H1 (cell line): ENCODE data around the gene SFXN4. TPM values are rescaled to one million over a fixed set of nuclear protein-coding genes. Genes with fewer than 3 reads are reported as not detected.
A peak's percentile ranks its signal among the peaks of the same experiment; 100 is the strongest.
"Not testable (repeated sequence)": the region's sequence is repeated elsewhere in the genome, so short reads cannot be mapped to it uniquely, and the experiment has no call there.

Experiments used
- CTCF ChIA-PET: fragments of 300-600 bp; sonication (Branson Sonifier 250); formaldehyde crosslinking; loops from one replicate; lab custom pipeline; 2021; ENCODE audit not compliant: partially characterized antibody; lab: Charles Lee
- POLR2A ChIA-PET: fragments of 300-600 bp; sonication (Branson Sonifier 250); formaldehyde crosslinking; loops from one replicate; lab custom pipeline; 2021; ENCODE audit warnings: inconsistent platforms; ENCODE audit not compliant: partially characterized antibody; lab: Charles Lee
- DNase-seq, 2 experiments: peaks; one replicate each; pipeline versions ENCODE4 v3.0.0 to v3.0.0-alpha.2; 2010 to 2022; ENCODE audit warnings: low spot score in 2 of 2, low read depth in 1 of 2, mixed read lengths in 1 of 2
- FAIRE-seq: peaks from 2 replicates; lab custom pipeline; 2011; peaks lifted over from hg19 to GRCh38; lab: Jason Lieb, UNC
- H2AFZ ChIP-seq: 2 replicates; pipeline ENCODE4 v1.8.1; 2012; ENCODE audit warnings: low read length, inconsistent platforms
- H2AK5ac ChIP-seq: 2 replicates; pipeline ENCODE4 v1.6.1; 2013; ENCODE audit warnings: low read depth, low read length
- H2BK120ac ChIP-seq: replicated peaks from 2 replicates; pipeline ENCODE3; 2013; ENCODE audit warnings: low read depth, low read length, inconsistent platforms
- H2BK12ac ChIP-seq: 2 replicates; pipeline ENCODE4 v1.6.1; 2013; ENCODE audit warnings: low read depth, low read length
- H2BK15ac ChIP-seq: 2 replicates; pipeline ENCODE4 v1.6.1; 2013; ENCODE audit warnings: low read length
- H2BK20ac ChIP-seq: 2 replicates; pipeline ENCODE4 v1.6.1; 2013; ENCODE audit warnings: low read length
- H2BK5ac ChIP-seq: 2 replicates; pipeline ENCODE4 v1.6.1; 2013; ENCODE audit warnings: low read depth, low read length
- H3K14ac ChIP-seq: 2 replicates; pipeline ENCODE4 v1.6.1; 2013; ENCODE audit warnings: inconsistent platforms; ENCODE audit not compliant: insufficient read length
- H3K18ac ChIP-seq: 2 replicates; pipeline ENCODE4 v1.6.1; 2013; ENCODE audit warnings: low read length; ENCODE audit errors: extremely low read depth
- H3K23ac ChIP-seq: 2 replicates; pipeline ENCODE4 v1.6.1; 2013; ENCODE audit warnings: inconsistent platforms; ENCODE audit not compliant: insufficient read length
- H3K23me2 ChIP-seq: 2 replicates; pipeline ENCODE4 v1.6.1; 2013; ENCODE audit warnings: low read depth, low read length
- H3K27ac ChIP-seq: 2 replicates; pipeline ENCODE4 v1.6.1; 2011; ENCODE audit warnings: low read depth, low read length, inconsistent platforms
- H3K27me3 ChIP-seq, 4 experiments: replicated peaks in 1 of 4; 1 replicate in 1 of 4; 2 replicates in 3 of 4; pipeline versions ENCODE4 v1.6.1 to v1.8.1; 2011 to 2013; ENCODE audit warnings: low read length in 3 of 4, mild to moderate bottlenecking in 3 of 4, inconsistent platforms in 2 of 4, mixed read lengths in 2 of 4, moderate library complexity in 1 of 4; ENCODE audit not compliant: control insufficient read depth in 3 of 4, insufficient read depth in 3 of 4; ENCODE audit errors: extremely low read depth in 1 of 4
- H3K36me3 ChIP-seq, 4 experiments: 2 replicates each; pipeline versions ENCODE4 v1.6.1 to v1.8.1; 2011 to 2013; ENCODE audit warnings: mild to moderate bottlenecking in 4 of 4, low read length in 3 of 4, moderate library complexity in 2 of 4, control low read depth in 1 of 4, inconsistent platforms in 1 of 4; ENCODE audit not compliant: insufficient read depth in 4 of 4, control insufficient read depth in 2 of 4
- H3K4ac ChIP-seq: replicated peaks from 2 replicates; pipeline ENCODE3; 2013; ENCODE audit warnings: low read length, low read depth, mixed read lengths, inconsistent platforms; ENCODE audit not compliant: insufficient read length
- H3K4me1 ChIP-seq, 4 experiments: replicated peaks in 1 of 4; 1 replicate in 1 of 4; 2 replicates in 3 of 4; pipeline versions ENCODE4 v1.6.1 to v1.8.1; 2011 to 2013; ENCODE audit warnings: low read length in 3 of 4, inconsistent platforms in 2 of 4, mixed read lengths in 1 of 4; ENCODE audit not compliant: insufficient read depth in 4 of 4, control insufficient read depth in 3 of 4
- H3K4me2 ChIP-seq, 2 experiments: 2 replicates each; pipeline versions ENCODE4 v1.6.1 to v1.8.1; 2011 to 2013; ENCODE audit warnings: low read depth in 2 of 2, low read length in 2 of 2, control low read depth in 1 of 2, inconsistent platforms in 1 of 2, mild to moderate bottlenecking in 1 of 2; ENCODE audit not compliant: insufficient read depth in 1 of 2
- H3K4me3 ChIP-seq, 4 experiments: fragments of 200-600, 300-600 bp in 1 of 4; sonication (generic), shearing (Covaris generic), sonication (Bioruptor Twin) in 1 of 4; 2 replicates each; pipeline versions ENCODE4 v1.5.1 to v1.8.1; 2011 to 2016; ENCODE audit warnings: low read length in 4 of 4, low read depth in 3 of 4, control low read depth in 2 of 4, inconsistent platforms in 2 of 4, mild to moderate bottlenecking in 2 of 4, mixed read lengths in 1 of 4, moderate library complexity in 1 of 4; ENCODE audit not compliant: insufficient read depth in 2 of 4; ENCODE audit errors: extremely low read depth in 1 of 4
- H3K56ac ChIP-seq: replicated peaks from 2 replicates; pipeline ENCODE3; 2013; ENCODE audit warnings: low read depth, mild to moderate bottlenecking, mixed read lengths, low read length, inconsistent platforms; ENCODE audit not compliant: insufficient read length
- H3K79me1 ChIP-seq: 2 replicates; pipeline ENCODE4 v1.6.1; 2013; ENCODE audit warnings: low read depth, low read length, control low read depth
- H3K79me2 ChIP-seq, 2 experiments: 2 replicates each; pipeline versions ENCODE4 v1.6.1 to v1.8.1; 2012 to 2013; ENCODE audit warnings: low read length in 2 of 2, mild to moderate bottlenecking in 2 of 2, inconsistent platforms in 1 of 2; ENCODE audit not compliant: insufficient read depth in 2 of 2, control insufficient read depth in 1 of 2
- H3K9ac ChIP-seq, 4 experiments: replicated peaks in 1 of 4; 1 replicate in 1 of 4; 2 replicates in 3 of 4; pipeline versions ENCODE4 v1.6.1 to v1.8.1; 2011 to 2013; ENCODE audit warnings: low read depth in 3 of 4, low read length in 3 of 4, control low read depth in 2 of 4, mild to moderate bottlenecking in 2 of 4, moderate library complexity in 2 of 4, inconsistent platforms in 1 of 4; ENCODE audit errors: extremely low read depth in 1 of 4
- H3K9me3 ChIP-seq, 2 experiments: 2 replicates each; pipeline versions ENCODE4 v1.6.1 to v1.8.1; 2012 to 2013; ENCODE audit warnings: mild to moderate bottlenecking in 2 of 2, moderate library complexity in 2 of 2, control low read depth in 1 of 2, inconsistent platforms in 1 of 2, low read depth in 1 of 2, low read length in 1 of 2, mixed read lengths in 1 of 2; ENCODE audit not compliant: insufficient read depth in 2 of 2
- H4K20me1 ChIP-seq, 2 experiments: replicated peaks in 1 of 2; 2 replicates each; pipeline versions ENCODE3 to v1.8.1; 2011 to 2013; ENCODE audit warnings: inconsistent platforms in 2 of 2, low read length in 2 of 2, mild to moderate bottlenecking in 1 of 2; ENCODE audit not compliant: insufficient read depth in 2 of 2, control insufficient read depth in 1 of 2
- H4K5ac ChIP-seq: 2 replicates; pipeline ENCODE4 v1.6.1; 2013; ENCODE audit warnings: low read length, low read depth, mixed read lengths, inconsistent platforms; ENCODE audit not compliant: insufficient read length
- H4K8ac ChIP-seq: 2 replicates; pipeline ENCODE4 v1.8.0; 2013; ENCODE audit warnings: mild to moderate bottlenecking, moderate library complexity, low read length, inconsistent platforms; ENCODE audit not compliant: insufficient read depth; ENCODE audit errors: extremely low read depth
- H4K91ac ChIP-seq: replicated peaks from 2 replicates; pipeline ENCODE3; 2013; ENCODE audit warnings: low read length, mixed read lengths, inconsistent platforms; ENCODE audit not compliant: insufficient read length
- CTCF ChIP-seq, 3 experiments: IDR thresholded peaks; 1 replicate in 2 of 3; 2 replicates in 1 of 3; pipeline versions ENCODE4 v1.5.1 to v1.6.1; 2011; ENCODE audit warnings: low read length in 3 of 3, mild to moderate bottlenecking in 3 of 3, inconsistent platforms in 2 of 3, low read depth in 1 of 3, moderate library complexity in 1 of 3; ENCODE audit not compliant: insufficient read depth in 1 of 3; ENCODE audit errors: control extremely low read depth in 1 of 3
- RAD21 ChIP-seq, 2 experiments: IDR thresholded peaks in 1 of 2; conservative IDR thresholded peaks in 1 of 2; 2 replicates each; pipeline ENCODE4 v1.6.1; 2011; ENCODE audit warnings: low read depth in 2 of 2, low read length in 2 of 2, improper control_type of control experiment in 1 of 2, inconsistent platforms in 1 of 2, mild to moderate bottlenecking in 1 of 2, moderate library complexity in 1 of 2
- WGBS, 2 experiments: shearing (Covaris generic) in 1 of 2; methylation state at CpG; one replicate each; pipeline versions ENCODE4 v1.1.6 to v1.1.7; 2013 to 2015; ENCODE audit warnings: low lambda C conversion rate in 2 of 2, mixed read lengths in 2 of 2, inconsistent platforms in 1 of 2, low coverage in 1 of 2, missing lambda C conversion rate in 1 of 2; ENCODE audit not compliant: insufficient replicate concordance in 2 of 2, insufficient coverage in 1 of 2, insufficient read length in 1 of 2; ENCODE audit errors: extremely low coverage in 1 of 2, missing lambda C conversion rate in 1 of 2; 5-methylcytosine and 5-hydroxymethylcytosine counted together
- polyA plus RNA-seq, 7 experiments: library from polyadenylated mRNA; depleted of rRNA in 3 of 7; stranded (reverse) in 5 of 7; unstranded in 2 of 7; fragments of >200 nt in 5 of 7; fragments of 200-250 nt in 2 of 7; gene quantifications; 1 replicate in 5 of 7; 2 replicates in 1 of 7; 4 replicates in 1 of 7; pipeline versions ENCODE4 v1.2.1 to v1.2.3, GENCODE V29; 2011 to 2013; ENCODE audit warnings: missing spikeins in 2 of 7, mixed read lengths in 2 of 7
- total RNA-seq: library from RNA; stranded (reverse); fragmentation: NEBNext Ultra II Directional; extraction: Animal tissue kit (Norgen Biotek cat#: 25700); gene quantifications from 2 replicates; pipeline ENCODE4 v1.2.1, GENCODE V29; 2021

SFXN4 gene
- total and polyA plus RNA-seq, 2 of the 8 experiments (the other 6 are each of a cell fraction or from before 2014, with no cell fraction given) = 15.4 to 21.6 TPM

GRCh38 chr10:119137878-119138277 lies 27.6 kb downstream of the SFXN4 start:
- POLR2A ChIA-PET = interaction anchor here (1.1 kb wide), 1 partner anchor 11 kb away, joined by 4 read pairs; no protein-coding TSS in a partner anchor
- H2BK15ac ChIP-seq, H3K79me2 ChIP-seq, H3K23me2 ChIP-seq, H4K91ac ChIP-seq, DNase-seq, H3K14ac ChIP-seq, H3K27ac ChIP-seq, H3K56ac ChIP-seq, FAIRE-seq, H2BK12ac ChIP-seq, H3K4ac ChIP-seq, H4K20me1 ChIP-seq, H2BK20ac ChIP-seq, H2AFZ ChIP-seq, H3K18ac ChIP-seq, H3K9ac ChIP-seq, H4K5ac ChIP-seq, H2BK5ac ChIP-seq, H4K8ac ChIP-seq, H3K4me3 ChIP-seq, H3K23ac ChIP-seq, H3K79me1 ChIP-seq, H3K4me1 ChIP-seq, H2AK5ac ChIP-seq, H3K4me2 ChIP-seq, H3K27me3 ChIP-seq, H3K9me3 ChIP-seq, H2BK120ac ChIP-seq: not testable (repeated sequence)
- 0 out of 4 replicates have a peak, but pooled peaks of 1 of the 2 experiments have one; percentile 7 for TF ChIP-seq RAD21 (IDR thresholded peaks at IDR 0.05 in 1 of 2, conservative IDR thresholded peaks at IDR 0.05 in 1 of 2; ENCODE audit: low read depth in 2 of 2, low read length in 2 of 2)
- peak in 1 of 3 experiments; percentile 18; a peak in 2 of 4 replicates for TF ChIP-seq CTCF (IDR thresholded peaks at IDR 0.05; ENCODE audit: control extremely low read depth in 1 of 3, insufficient read depth in 1 of 3, low read depth in 1 of 3, low read length in 3 of 3)
- H3K36me3 ChIP-seq = peaks cover 5 to 16% (median 11%) of the 10 kb centered on the region in 4 experiments; a peak in 6 of 8 replicates
- 76% methylated on average over 8 of the region's 8 CpGs; no CpG with 5 or more reads in 1 of the 2 experiments for WGBS, 2 experiments
- CTCF ChIA-PET = interaction anchor here (0.6 to 3.0 kb wide), 9 partner anchors 9 to 289 kb away, joined by 3 to 16 read pairs (median 4); no protein-coding TSS in a partner anchor
